ENCODE results near the gene RIN3. TPM values are rescaled to one million over a fixed set of nuclear protein-coding genes. Genes with fewer than 3 reads are reported as not detected.

Gene RIN3
- total RNA-seq, 1 experiment from 2014 or later: 10.9 TPM

DNA sequence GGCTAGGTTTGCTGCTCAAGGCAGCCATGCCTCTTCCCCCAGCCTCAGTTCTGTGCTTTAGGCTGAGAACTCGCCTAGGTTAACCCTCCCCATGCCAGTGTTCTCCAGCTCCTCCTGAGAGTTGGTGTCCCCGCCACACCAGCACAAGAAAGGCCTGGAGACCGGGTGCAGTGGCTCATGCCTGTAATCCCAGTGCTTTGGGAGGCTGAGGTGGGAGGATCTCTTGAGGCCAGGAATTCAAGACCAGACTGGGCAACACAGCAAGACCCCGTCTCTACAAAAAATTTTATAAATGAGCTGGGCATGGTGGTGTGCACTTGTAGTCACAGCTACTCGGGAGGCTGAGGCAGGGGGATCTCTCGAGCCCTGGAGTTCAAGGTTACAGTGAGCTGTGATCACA lies 10.2 kb downstream of the RIN3 start:
- H3K36me3 ChIP-seq (ENCODE audit: control insufficient read depth, insufficient read depth, low read length): no peaks in the 10 kb centered on the region
- H3K4me1 ChIP-seq (ENCODE audit: control insufficient read depth, insufficient read depth, low read length): no peaks in the 10 kb centered on the region
- no peak overlapping the region for H3K4me3 ChIP-seq (ENCODE audit: low read depth in 2 of 2, low read length in 2 of 2)
- no peak for ATAC-seq
- in situ Hi-C loops (cut with HindIII; ENCODE audit: low pct_unique_long_range_greater_than_20kb, low sequenced_read_pairs): no loop called here
- H3K27me3 ChIP-seq (ENCODE audit: control insufficient read depth, insufficient read depth, low read length): no peaks in the 10 kb centered on the region
- ChIA-PET POLR2A (no interaction called here), CTCF (no interaction called here)
- BruUV-seq (replicated peaks): no TSS peak
- no peak for DNase-seq (ENCODE audit: low read depth, low spot score)
- TF ChIP-seq, protein P1, sequence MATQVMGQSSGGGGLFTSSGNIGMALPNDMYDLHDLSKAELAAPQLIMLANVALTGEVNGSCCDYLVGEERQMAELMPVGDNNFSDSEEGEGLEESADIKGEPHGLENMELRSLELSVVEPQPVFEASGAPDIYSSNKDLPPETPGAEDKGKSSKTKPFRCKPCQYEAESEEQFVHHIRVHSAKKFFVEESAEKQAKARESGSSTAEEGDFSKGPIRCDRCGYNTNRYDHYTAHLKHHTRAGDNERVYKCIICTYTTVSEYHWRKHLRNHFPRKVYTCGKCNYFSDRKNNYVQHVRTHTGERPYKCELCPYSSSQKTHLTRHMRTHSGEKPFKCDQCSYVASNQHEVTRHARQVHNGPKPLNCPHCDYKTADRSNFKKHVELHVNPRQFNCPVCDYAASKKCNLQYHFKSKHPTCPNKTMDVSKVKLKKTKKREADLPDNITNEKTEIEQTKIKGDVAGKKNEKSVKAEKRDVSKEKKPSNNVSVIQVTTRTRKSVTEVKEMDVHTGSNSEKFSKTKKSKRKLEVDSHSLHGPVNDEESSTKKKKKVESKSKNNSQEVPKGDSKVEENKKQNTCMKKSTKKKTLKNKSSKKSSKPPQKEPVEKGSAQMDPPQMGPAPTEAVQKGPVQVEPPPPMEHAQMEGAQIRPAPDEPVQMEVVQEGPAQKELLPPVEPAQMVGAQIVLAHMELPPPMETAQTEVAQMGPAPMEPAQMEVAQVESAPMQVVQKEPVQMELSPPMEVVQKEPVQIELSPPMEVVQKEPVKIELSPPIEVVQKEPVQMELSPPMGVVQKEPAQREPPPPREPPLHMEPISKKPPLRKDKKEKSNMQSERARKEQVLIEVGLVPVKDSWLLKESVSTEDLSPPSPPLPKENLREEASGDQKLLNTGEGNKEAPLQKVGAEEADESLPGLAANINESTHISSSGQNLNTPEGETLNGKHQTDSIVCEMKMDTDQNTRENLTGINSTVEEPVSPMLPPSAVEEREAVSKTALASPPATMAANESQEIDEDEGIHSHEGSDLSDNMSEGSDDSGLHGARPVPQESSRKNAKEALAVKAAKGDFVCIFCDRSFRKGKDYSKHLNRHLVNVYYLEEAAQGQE (IDR thresholded peaks at IDR 0.05; ENCODE audit: insufficient read depth in 1 of 2, low read depth in 2 of 2, low read length in 1 of 2): no peak
- no peak for TF ChIP-seq SIN3A (IDR thresholded peaks at IDR 0.05; ENCODE audit: borderline replicate concordance, insufficient read depth, low read depth, low read length)
- no peak for TF ChIP-seq TCF7L2 (IDR thresholded peaks at IDR 0.05; ENCODE audit: low read depth, low read length)
- no peak for TF ChIP-seq CTCF (IDR thresholded peaks at IDR 0.05)
- no peak for TF ChIP-seq POLR2AphosphoS5 (IDR thresholded peaks at IDR 0.05; ENCODE audit: low read depth, low read length)
- H3K9me3 ChIP-seq (ENCODE audit: control insufficient read depth, insufficient read depth, low read depth, low read length): no peaks in the 10 kb centered on the region
- intact Hi-C loops (cut with micrococcal nuclease; ENCODE audit: unreplicated experiment): no loop called here
- H3K27ac ChIP-seq (ENCODE audit: low read length): no peak overlapping the region

DNA sequence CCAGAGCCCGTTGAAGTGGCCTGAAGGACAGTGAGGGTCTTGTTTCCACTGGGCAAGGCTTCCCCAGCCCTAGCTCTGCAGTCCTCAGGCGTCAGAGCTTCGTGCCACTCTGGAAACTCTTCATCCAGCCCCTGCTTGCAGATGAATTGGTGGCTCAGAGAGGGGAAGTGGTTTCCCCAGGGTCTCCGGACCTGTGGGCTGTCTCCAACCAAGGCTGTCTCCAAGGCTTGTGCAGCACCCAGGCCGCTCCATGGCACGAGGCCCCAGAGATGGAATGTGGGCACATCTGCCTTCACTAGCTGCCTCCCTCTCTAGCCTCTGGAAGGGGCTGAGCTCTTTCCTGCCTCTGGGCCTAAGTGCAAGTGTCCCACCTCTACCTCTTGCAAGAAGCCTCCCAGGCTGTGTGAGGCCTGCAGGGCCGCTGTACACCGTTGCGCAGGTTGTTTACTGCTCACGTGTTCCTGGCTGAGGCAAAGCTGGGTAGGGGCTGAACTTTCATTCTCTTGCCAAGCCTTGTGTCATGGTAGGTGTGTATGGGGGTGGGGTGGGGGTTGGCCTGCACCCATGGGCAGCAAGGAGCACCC lies 11.1 kb downstream of the RIN3 start:
- in situ Hi-C loops (cut with HindIII; ENCODE audit: low pct_unique_long_range_greater_than_20kb, low sequenced_read_pairs) (no loop called here), intact Hi-C loops (cut with micrococcal nuclease; ENCODE audit: unreplicated experiment) (no loop called here)
- no peaks in the 10 kb centered on the region for H3K9me3 ChIP-seq (ENCODE audit: control insufficient read depth, insufficient read depth, low read depth, low read length)
- ChIA-PET POLR2A (interaction anchor here (0.6 kb wide), 1 partner anchor 19 kb away, joined by 7 read pairs; no protein-coding TSS in a partner anchor), CTCF (no interaction called here)
- H3K36me3 ChIP-seq (ENCODE audit: control insufficient read depth, insufficient read depth, low read length): no peaks in the 10 kb centered on the region
- H3K27ac ChIP-seq (ENCODE audit: low read length): no peak overlapping the region
- no peak overlapping the region for H3K4me3 ChIP-seq (ENCODE audit: low read depth in 2 of 2, low read length in 2 of 2)
- TF ChIP-seq CTCF (IDR thresholded peaks at IDR 0.05): no peak
- no peak for TF ChIP-seq TCF7L2 (IDR thresholded peaks at IDR 0.05; ENCODE audit: low read depth, low read length)
- TF ChIP-seq, protein P1 (IDR thresholded peaks at IDR 0.05; ENCODE audit: insufficient read depth in 1 of 2, low read depth in 2 of 2, low read length in 1 of 2): no peak
- no peak for TF ChIP-seq SIN3A (IDR thresholded peaks at IDR 0.05; ENCODE audit: borderline replicate concordance, insufficient read depth, low read depth, low read length)
- TF ChIP-seq POLR2AphosphoS5 (IDR thresholded peaks at IDR 0.05; ENCODE audit: low read depth, low read length): no peak
- DNase-seq (ENCODE audit: low read depth, low spot score) (no peak), ATAC-seq (no peak)
- H3K4me1 ChIP-seq (ENCODE audit: control insufficient read depth, insufficient read depth, low read length): no peaks in the 10 kb centered on the region
- H3K27me3 ChIP-seq (ENCODE audit: control insufficient read depth, insufficient read depth, low read length): no peaks in the 10 kb centered on the region
- BruUV-seq (replicated peaks): no TSS peak

All from Panc1 (cell line).